ENCODE measurements around the gene TM9SF2. TPM values are rescaled to one million over a fixed set of nuclear protein-coding genes. Genes with fewer than 3 reads are reported as not detected.

The TM9SF2 gene
- polyA plus RNA-seq, 4 donors, result 205 to 250 (median 240) TPM

Other genes with a start within 250 kb of the TM9SF2 start
- gene GPR18, start 243.1 kb upstream of the TM9SF2 start, polyA plus RNA-seq (ENCODE audit: insufficient read length in 4 of 4), result under 1 TPM in 3 of 4 donors, not detected in 1; 0.16 to 0.33 (median 0.31) TPM
- gene GPR183, start 194.1 kb upstream of the TM9SF2 start, polyA plus RNA-seq (ENCODE audit: insufficient read length in 4 of 4), result 1 to 10 TPM; 2.2 to 4.4 (median 2.9) TPM
- 10 to 100 TPM; 18.6 to 24.1 (median 21.7) TPM for gene CLYBL, start 105.2 kb downstream of the TM9SF2 start, polyA plus RNA-seq (ENCODE audit: insufficient read length in 4 of 4)

All from right renal pelvis (tissue), 4 donors.